Stimulated activated CD4-positive, alpha-beta T cell treated with anti-CD3 and anti-CD28 coated beads, Interleukin-1b, Interleukin-23, amount 100 ng/mL, for 4 hours (primary cell): ENCODE measurements around the gene GC.
"Not testable (repeated sequence)": the region's sequence is repeated elsewhere in the genome, so short reads cannot be mapped to it uniquely, and the experiment has no call there.

Experiments used
- DNase-seq, 2 donors: peaks; one replicate each; pipeline ENCODE4 v3.0.0-alpha.2; 2020; ENCODE audit warnings: low read depth in 2 of 2

The GC gene

GRCh38 chr4:71765821-71766383 lies 18.0 kb downstream of the GC start:
- DNase-seq = no peak

GRCh38 chr4:71765350-71765749 lies 18.5 kb downstream of the GC start:
- DNase-seq = no peak

- no peak for DNase-seq
Observed at GRCh38 chr4:71752383-71753042, 31.4 kb downstream of the GC start.

GRCh38 chr4:71749008-71749594 lies 34.8 kb downstream of the GC start:
- no peak for DNase-seq

DNA sequence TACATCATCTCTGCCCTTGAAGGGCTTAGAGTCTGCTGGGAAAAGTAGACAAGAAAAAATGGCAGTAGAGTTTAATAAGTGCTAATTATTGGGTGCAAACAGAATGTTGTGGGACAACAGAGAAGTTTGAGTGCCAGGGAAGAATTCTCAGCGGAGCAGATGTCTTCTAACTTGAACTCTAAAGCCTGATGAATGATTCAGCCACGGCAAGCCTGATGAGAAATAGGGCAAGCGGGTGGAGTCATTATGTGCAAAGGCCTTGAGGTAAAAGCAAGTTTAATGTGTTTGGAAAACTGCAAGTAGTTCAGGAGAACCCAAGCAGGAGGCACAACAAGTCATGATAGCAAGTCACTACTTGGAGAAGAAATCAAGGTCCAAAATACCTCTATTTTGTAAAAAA lies 37.5 kb downstream of the GC start:
- DNase-seq = no peak

DNA sequence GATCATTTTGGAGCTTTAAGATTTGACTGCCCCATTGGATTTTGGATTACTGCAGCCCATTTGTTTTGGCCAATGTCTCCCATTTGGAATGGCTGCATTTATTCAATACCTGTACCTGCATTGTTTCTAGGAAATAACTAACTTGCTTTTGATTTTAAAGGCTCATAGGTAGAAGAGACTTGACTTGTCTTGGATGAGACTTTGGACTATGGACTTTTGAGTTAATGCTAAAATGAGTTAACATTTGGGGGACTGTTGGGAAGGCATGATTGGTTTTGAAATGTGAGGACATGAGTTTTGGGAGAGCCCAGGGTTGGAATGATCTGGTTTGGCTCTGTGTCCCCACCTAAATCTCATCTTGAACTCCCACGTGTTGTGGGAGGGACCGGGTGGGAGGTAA lies 45.1 kb downstream of the GC start:
- not testable (repeated sequence) for DNase-seq

DNA sequence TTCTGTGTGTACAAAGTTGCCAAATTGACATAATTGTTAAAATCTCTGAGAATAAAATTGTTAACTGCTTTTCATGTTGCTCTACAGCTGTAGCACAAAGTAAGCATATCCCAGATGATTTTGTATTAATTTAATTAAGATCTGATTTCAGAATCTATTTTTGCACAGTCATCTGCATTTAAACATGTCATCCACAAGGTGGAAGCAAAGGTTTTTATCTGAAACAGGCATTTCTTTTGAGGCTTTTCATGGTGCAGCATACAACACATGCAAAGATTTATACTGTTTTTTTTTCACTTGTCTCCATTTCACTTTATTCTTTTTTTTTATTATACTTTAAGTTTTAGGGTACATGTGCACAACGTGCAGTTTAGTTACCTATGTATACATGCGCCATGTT lies 51.2 kb downstream of the GC start:
- no peak for DNase-seq

DNA sequence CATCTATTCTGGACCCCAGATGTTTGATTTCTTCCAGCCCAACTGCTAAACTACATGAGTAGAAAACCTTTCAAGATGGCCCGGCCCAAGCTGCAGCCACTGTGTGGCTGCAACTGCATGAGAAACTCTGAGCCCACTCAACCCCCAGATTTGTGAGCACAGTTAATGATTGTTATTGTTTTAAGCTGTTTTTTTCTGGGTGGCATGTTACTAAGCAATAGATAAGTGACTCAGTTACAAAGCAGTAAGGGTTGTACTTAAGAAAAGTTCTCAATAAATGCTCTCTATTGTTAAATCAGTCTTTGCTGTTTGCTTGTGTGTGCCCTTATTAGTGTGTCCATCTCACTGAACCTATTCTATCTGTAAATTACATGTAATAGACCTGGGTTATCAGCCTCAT lies 51.8 kb downstream of the GC start:
- no peak for DNase-seq

- no peak for DNase-seq
Observed at GRCh38 chr4:71729856-71730255, 54.0 kb downstream of the GC start.

DNA sequence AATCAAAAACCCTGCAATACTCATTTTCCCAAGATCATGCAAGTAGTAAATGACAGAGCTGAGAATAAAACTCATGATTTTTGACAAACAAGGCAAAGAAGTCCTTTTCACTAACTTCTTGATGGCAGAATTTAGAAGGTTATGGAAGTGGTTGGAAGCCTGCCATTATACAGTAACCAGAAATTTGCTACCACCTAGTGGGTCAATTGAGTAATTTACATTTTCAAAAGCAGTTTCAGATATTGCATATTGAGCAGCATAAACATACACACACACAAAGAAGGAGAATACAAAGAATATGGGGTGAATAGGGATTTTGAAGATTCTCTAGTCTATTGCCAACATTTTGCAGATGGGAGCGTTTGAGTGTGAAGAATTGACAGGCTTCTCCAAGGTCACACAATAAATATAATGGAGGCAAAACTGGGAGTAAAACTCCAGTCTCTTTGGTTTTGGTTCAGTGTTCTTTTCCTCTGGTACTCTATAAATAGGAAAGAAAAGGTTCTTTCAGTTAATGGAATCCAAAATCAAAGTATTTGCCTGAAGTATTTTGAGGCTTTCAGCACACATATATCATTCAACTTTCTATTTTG lies 70.2 kb downstream of the GC start:
- DNase-seq = no peak

- DNase-seq = no peak
Observed at GRCh38 chr4:71711985-71712348, 71.9 kb downstream of the GC start.

DNA sequence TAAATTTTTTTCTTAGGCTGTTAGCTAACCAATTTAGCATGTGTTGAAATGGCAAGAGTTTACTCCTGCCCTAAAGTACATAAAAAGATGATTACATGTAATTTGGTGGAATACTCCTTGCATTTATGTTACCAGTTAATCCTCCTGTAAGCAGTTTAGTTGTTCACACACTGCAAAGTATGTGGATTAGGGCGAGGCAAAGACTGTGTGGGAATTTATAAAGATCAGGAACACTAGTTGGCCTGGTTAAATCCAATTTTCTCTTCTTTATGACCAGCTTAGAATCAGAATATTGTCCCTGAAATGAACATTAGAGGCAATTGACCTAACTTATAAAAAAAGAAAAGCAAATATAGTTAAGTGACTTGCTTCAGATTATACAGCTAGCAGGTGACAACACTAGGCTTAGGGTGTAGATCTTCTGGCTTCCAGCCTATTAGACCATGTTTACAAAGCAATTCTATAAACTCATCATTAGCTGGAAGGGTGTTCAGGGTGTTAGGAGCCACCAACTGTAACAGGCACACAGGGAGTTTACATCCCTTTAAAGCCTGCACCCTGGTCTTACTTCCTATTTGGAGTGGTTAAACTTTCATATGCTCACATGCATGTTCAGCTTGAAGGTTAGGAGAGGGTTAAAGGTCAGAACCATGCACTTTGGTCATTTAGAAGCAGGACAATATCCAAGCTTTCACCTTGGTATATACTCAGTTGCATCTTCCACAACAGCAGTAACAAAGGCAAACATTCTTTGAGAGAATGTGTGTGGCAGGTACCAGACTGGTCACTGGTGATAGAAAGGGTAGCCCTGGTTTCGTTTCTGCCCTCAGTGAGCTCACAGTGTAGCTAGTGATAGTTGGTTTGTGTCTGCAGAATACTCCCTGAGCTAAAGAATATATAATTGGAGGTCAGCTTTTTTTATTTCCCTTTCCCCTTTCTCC lies 72.6 kb downstream of the GC start:
- no peak for DNase-seq

DNA sequence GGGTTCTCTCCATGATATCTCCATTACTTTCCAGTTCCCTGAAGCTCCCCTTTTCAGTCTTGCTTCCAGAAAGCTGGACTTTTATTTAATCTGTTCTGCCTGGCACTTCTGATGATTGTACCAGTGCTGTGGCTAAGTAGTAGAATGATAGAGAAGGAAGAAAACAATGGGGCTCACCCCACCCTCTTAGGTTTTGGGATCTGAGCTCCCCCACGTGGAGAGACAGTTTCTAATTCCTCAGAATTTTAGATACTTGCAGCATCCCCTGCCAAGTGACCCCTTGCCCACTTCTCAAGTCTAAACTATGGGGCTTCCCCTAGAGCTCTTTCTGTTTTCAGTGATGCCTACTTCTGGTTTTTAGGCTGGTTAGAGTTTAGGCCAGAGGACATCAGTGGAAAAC lies 73.9 kb downstream of the GC start:
- DNase-seq = no peak

GRCh38 chr4:71698141-71698540 lies 85.7 kb downstream of the GC start:
- DNase-seq = no peak

DNA sequence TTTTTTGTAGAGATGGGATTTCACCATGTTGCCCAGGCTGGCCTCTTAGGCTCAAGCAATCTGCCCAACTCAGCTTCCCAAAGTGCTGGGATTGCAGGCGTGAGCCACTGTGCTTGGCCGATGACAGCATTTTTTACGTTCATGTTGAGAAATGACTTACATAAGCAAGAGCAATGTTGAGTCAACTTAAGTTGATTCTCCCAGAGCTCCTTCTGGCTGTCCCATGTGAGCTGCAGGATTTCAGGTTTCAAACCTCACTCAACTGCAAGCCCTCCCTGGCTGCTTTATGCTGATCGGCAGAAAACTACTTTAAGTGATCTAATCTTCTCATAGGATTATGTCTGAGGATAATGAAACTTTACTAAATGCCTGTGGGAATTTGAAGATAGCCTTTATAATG lies 86.8 kb downstream of the GC start:
- no peak for DNase-seq

- no peak for DNase-seq
Observed at GRCh38 chr4:71694961-71695360, 88.9 kb downstream of the GC start.

GRCh38 chr4:71692963-71693362 lies 90.9 kb downstream of the GC start:
- DNase-seq = no peak

GRCh38 chr4:71692198-71692597 lies 91.7 kb downstream of the GC start:
- no peak for DNase-seq
